ENCODE measurements around the gene FTO.

- TF ChIP-seq CTCF (IDR thresholded peaks at IDR 0.05) (no peak), POLR2AphosphoS5 (IDR thresholded peaks at IDR 0.05) (no peak)
These were observed 135.2 kb downstream of the FTO start for GRCh38 chr16:53839150-53839549.
